Prostate gland (tissue), 2 donors: ENCODE data around the gene PPP2R5D.

Experiments
- POLR2AphosphoS5 ChIP-seq: sonication (generic); formaldehyde crosslinking; IDR thresholded peaks from one replicate; pipeline ENCODE4 v1.6.1; 2017; ENCODE audit warnings: antibody characterized with exemption
- TF ChIP-seq, protein P1 (sequence below), 4 experiments: fragments of 200-600 bp in 2 of 4; fragments of 450-650 bp in 2 of 4; sonication (generic) in 2 of 4; IDR thresholded peaks; 1 replicate in 3 of 4; 2 replicates in 1 of 4; pipeline ENCODE4 v1.5.1; 2016 to 2019; ENCODE audit warnings: antibody characterized with exemption in 4 of 4, mild to moderate bottlenecking in 2 of 4, moderate library complexity in 2 of 4

DNA sequence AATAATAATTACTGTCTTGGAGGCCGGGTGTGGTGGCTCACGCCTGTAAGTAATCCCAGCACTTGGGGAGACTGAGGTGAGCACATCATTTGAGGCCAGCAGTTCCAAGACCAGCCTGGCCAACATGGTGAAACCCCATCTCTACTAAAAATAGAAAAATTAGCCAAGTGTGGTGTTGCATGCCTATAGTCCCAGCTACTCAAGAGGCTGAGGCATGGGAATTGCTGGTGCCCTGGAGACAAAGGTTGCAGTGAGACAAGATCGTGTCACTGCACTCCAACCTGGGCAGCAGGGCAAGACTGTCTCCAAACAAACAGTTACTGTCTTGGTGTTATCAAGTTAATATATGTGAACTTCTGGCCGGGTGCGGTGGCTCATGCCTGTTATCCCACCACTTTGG is 42.0 kb downstream of the PPP2R5D start:
- TF ChIP-seq, protein P1, sequence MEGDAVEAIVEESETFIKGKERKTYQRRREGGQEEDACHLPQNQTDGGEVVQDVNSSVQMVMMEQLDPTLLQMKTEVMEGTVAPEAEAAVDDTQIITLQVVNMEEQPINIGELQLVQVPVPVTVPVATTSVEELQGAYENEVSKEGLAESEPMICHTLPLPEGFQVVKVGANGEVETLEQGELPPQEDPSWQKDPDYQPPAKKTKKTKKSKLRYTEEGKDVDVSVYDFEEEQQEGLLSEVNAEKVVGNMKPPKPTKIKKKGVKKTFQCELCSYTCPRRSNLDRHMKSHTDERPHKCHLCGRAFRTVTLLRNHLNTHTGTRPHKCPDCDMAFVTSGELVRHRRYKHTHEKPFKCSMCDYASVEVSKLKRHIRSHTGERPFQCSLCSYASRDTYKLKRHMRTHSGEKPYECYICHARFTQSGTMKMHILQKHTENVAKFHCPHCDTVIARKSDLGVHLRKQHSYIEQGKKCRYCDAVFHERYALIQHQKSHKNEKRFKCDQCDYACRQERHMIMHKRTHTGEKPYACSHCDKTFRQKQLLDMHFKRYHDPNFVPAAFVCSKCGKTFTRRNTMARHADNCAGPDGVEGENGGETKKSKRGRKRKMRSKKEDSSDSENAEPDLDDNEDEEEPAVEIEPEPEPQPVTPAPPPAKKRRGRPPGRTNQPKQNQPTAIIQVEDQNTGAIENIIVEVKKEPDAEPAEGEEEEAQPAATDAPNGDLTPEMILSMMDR (IDR thresholded peaks at IDR 0.05): no peak
- TF ChIP-seq POLR2AphosphoS5: no peak
